HCT116 (cell line): ENCODE measurements around the gene CTNND2. TPM values are rescaled to one million over a fixed set of nuclear protein-coding genes. Genes with fewer than 3 reads are reported as not detected.

Source experiments
- ATAC-seq: fragments of 200-7000 bp; cut with Tn5 transposase; 2 replicates; pipeline ENCODE4 v1.9.1; 2020; ENCODE audit warnings: mild to moderate bottlenecking, moderate library complexity
- BruUV-seq: library from RNA; stranded (reverse); fragments of 400-500 nt; replicated peaks from 2 replicates; lab custom pipeline; 2021; lab: Mats Ljungman, UMichigan
- CTCF ChIA-PET: fragments of 300-600 bp; sonication (Branson Sonifier 250); formaldehyde crosslinking; loops from one replicate; lab custom pipeline; 2021; ENCODE audit warnings: antibody characterized with exemption; lab: Charles Lee
- POLR2A ChIA-PET: fragments of 300-600, 350-600 bp; sonication (Branson Sonifier 250); formaldehyde crosslinking; loops from one replicate; lab custom pipeline; 2021; ENCODE audit warnings: antibody characterized with exemption; lab: Charles Lee
- RAD21 ChIA-PET, 2 experiments: fragments of 300-600 bp; sonication (Branson Sonifier 250); formaldehyde crosslinking; loops; one replicate each; lab custom pipeline; 2023; ENCODE audit warnings: low total read pairs in 2 of 2; ENCODE audit not compliant: uncharacterized antibody in 2 of 2, unreplicated experiment in 2 of 2, low non-redundant PET in 1 of 2; lab: Charles Lee
- DNase-seq: peaks from one replicate; pipeline ENCODE4 v3.0.0-alpha.2; 2010; ENCODE audit warnings: low read depth, low spot score
- H2AFZ ChIP-seq: fragments of 200-600 bp; shearing (Covaris generic), sonication (generic); 2 replicates; pipeline ENCODE4 v1.6.1; 2017; ENCODE audit warnings: low read depth, mixed run types, mixed read lengths, antibody characterized with exemption, low read length; ENCODE audit not compliant: poor library complexity, severe bottlenecking
- H3K27ac ChIP-seq: 2 replicates; pipeline ENCODE4 v1.5.1; 2012; ENCODE audit warnings: low read depth, low read length
- H3K27me3 ChIP-seq: fragments of 200-600 bp; sonication (generic); 2 replicates; pipeline ENCODE4 v1.6.1; 2016; ENCODE audit warnings: mixed run types, low read length, mixed read lengths; ENCODE audit not compliant: insufficient read depth
- H3K36me3 ChIP-seq, 2 experiments: fragments of 200-500 bp in 1 of 2; fragments of 200-600 bp in 1 of 2; sonication (Bioruptor generic) in 1 of 2; sonication (generic) in 1 of 2; 2 replicates each; pipeline versions ENCODE4 v1.5.1 to v1.6.1; 2014 to 2016; ENCODE audit warnings: low read length in 2 of 2, inconsistent platforms in 1 of 2, mixed read lengths in 1 of 2, mixed run types in 1 of 2; ENCODE audit not compliant: insufficient read depth in 2 of 2, control insufficient read depth in 1 of 2
- H3K4me1 ChIP-seq, 2 experiments: fragments of 200-600 bp in 1 of 2; sonication (generic) in 1 of 2; 2 replicates each; pipeline versions ENCODE4 v1.5.1 to v1.6.1; 2012 to 2017; ENCODE audit warnings: low read length in 2 of 2, inconsistent platforms in 1 of 2, mild to moderate bottlenecking in 1 of 2, mixed read lengths in 1 of 2, mixed run types in 1 of 2, moderate library complexity in 1 of 2; ENCODE audit not compliant: insufficient read depth in 2 of 2, control insufficient read depth in 1 of 2
- H3K4me2 ChIP-seq: fragments of 200-600 bp; sonication (generic); 2 replicates; pipeline ENCODE4 v1.6.1; 2017; ENCODE audit warnings: mixed run types, low read length, mixed read lengths
- H3K4me3 ChIP-seq, 2 experiments: fragments of 200-600 bp in 1 of 2; sonication (generic) in 1 of 2; replicated peaks in 1 of 2; 2 replicates each; pipeline ENCODE4 v1.5.1; 2011 to 2016; ENCODE audit warnings: low read length in 2 of 2, control low read depth in 1 of 2, low read depth in 1 of 2, mild to moderate bottlenecking in 1 of 2, mixed read lengths in 1 of 2, mixed run types in 1 of 2
- H3K79me2 ChIP-seq: fragments of 200-600 bp; sonication (generic); 2 replicates; pipeline ENCODE4 v1.6.1; 2017; ENCODE audit warnings: mild to moderate bottlenecking, mixed run types, low read length, moderate library complexity, mixed read lengths; ENCODE audit not compliant: insufficient read depth
- H3K9ac ChIP-seq: fragments of 200-600 bp; sonication (generic); 2 replicates; pipeline ENCODE4 v1.6.1; 2016; ENCODE audit warnings: low read length, mixed read lengths
- H3K9me2 ChIP-seq: fragments of 200-600 bp; sonication (generic), shearing (Covaris generic); 2 replicates; pipeline ENCODE4 v1.6.1; 2017; ENCODE audit warnings: mixed run types, mild to moderate bottlenecking, moderate library complexity; ENCODE audit not compliant: insufficient read depth
- H3K9me3 ChIP-seq, 2 experiments: fragments of 200-500 bp in 1 of 2; fragments of 200-600 bp in 1 of 2; sonication (Bioruptor generic) in 1 of 2; sonication (generic) in 1 of 2; 2 replicates each; pipeline ENCODE4 v1.6.1; 2014 to 2017; ENCODE audit warnings: low read length in 2 of 2, mixed read lengths in 2 of 2, inconsistent platforms in 1 of 2, low read depth in 1 of 2, mild to moderate bottlenecking in 1 of 2, mixed run types in 1 of 2, moderate library complexity in 1 of 2; ENCODE audit not compliant: control insufficient read depth in 1 of 2, insufficient read depth in 1 of 2
- H4K20me1 ChIP-seq: fragments of 200-600 bp; sonication (generic), shearing (Covaris generic); 2 replicates; pipeline ENCODE4 v1.6.1; 2017; ENCODE audit warnings: mixed run types, mild to moderate bottlenecking, moderate library complexity; ENCODE audit not compliant: insufficient read depth
- ATF3 ChIP-seq: IDR thresholded peaks from 2 replicates; pipeline ENCODE4 v1.6.1; 2012
- CBX3 ChIP-seq: IDR thresholded peaks from 2 replicates; pipeline ENCODE4 v1.6.1; 2012; ENCODE audit warnings: low read depth
- CEBPB ChIP-seq: IDR thresholded peaks from 2 replicates; pipeline ENCODE4 v1.6.1; 2012; ENCODE audit warnings: low read depth
- EGR1 ChIP-seq: IDR thresholded peaks from 2 replicates; pipeline ENCODE4 v1.6.1; 2012; ENCODE audit warnings: low read depth
- ELF1 ChIP-seq: IDR thresholded peaks from 2 replicates; pipeline ENCODE4 v1.6.1; 2012; ENCODE audit warnings: low read depth, borderline replicate concordance
- EZH2 ChIP-seq: fragments of 200-600 bp; sonication (generic); IDR thresholded peaks from 2 replicates; pipeline ENCODE4 v1.6.1; 2017; ENCODE audit warnings: antibody characterized with exemption, mixed run types
- JUND ChIP-seq: IDR thresholded peaks from 2 replicates; pipeline ENCODE4 v1.6.1; 2012
- MAX ChIP-seq: IDR thresholded peaks from 2 replicates; pipeline ENCODE4 v1.6.1; 2012
- POLR2A ChIP-seq: IDR thresholded peaks from 2 replicates; pipeline ENCODE4 v1.7.0; 2011; ENCODE audit warnings: borderline replicate concordance; ENCODE audit not compliant: insufficient read depth, insufficient read length; ENCODE audit errors: extremely low read depth
- REST ChIP-seq: IDR thresholded peaks from 2 replicates; pipeline ENCODE4 v1.6.1; 2012; ENCODE audit warnings: low read depth
- SIN3A ChIP-seq: IDR thresholded peaks from 2 replicates; pipeline ENCODE4 v1.6.1; 2012; ENCODE audit warnings: low read depth
- SP1 ChIP-seq: IDR thresholded peaks from 2 replicates; pipeline ENCODE4 v1.6.1; 2012; ENCODE audit warnings: low read depth
- YY1 ChIP-seq: IDR thresholded peaks from 2 replicates; pipeline ENCODE4 v1.6.1; 2011; ENCODE audit warnings: low read length, low read depth, moderate library complexity, mild to moderate bottlenecking; ENCODE audit not compliant: insufficient replicate concordance; ENCODE audit errors: extremely low read depth
- ZBTB33 ChIP-seq: IDR thresholded peaks from 2 replicates; pipeline ENCODE4 v1.6.1; 2011; ENCODE audit warnings: mild to moderate bottlenecking, low read length, moderate library complexity; ENCODE audit not compliant: insufficient replicate concordance; ENCODE audit errors: extremely low read depth
- ZNF274 ChIP-seq: fragments of 200-500 bp; sonication (Bioruptor generic); IDR thresholded peaks from 2 replicates; pipeline ENCODE4 v1.6.1; 2014; ENCODE audit warnings: mild to moderate bottlenecking, low read depth, low read length, inconsistent platforms
- intact Hi-C: fragments of 100-400 bp; cut with micrococcal nuclease; formaldehyde crosslinking; loops from 2 replicates; pipeline ENCODE4 v1.10.0; 2022
- total RNA-seq: library from RNA; stranded (reverse); gene quantifications from one replicate; pipeline ENCODE4 v1.2.1, GENCODE V29; 2021; ENCODE audit not compliant: unreplicated experiment

Gene CTNND2
- total RNA-seq, 1 experiment from 2014 or later, result not detected

GRCh38 chr5:11292648-11293356 lies 611.4 kb downstream of the CTNND2 start:
- Histone ChIP-seq H3K79me2 (no peaks in the 10 kb centered on the region), H3K4me2 (no peak overlapping the region), H4K20me1 (no peaks in the 10 kb centered on the region), H3K27me3 (no peaks in the 10 kb centered on the region), H3K27ac (no peak overlapping the region), H3K4me3 (no peak overlapping the region), H3K4me1 (no peaks in the 10 kb centered on the region), H3K9me3 (no peaks in the 10 kb centered on the region), H3K9ac (no peak overlapping the region), H3K9me2 (no peaks in the 10 kb centered on the region), H3K36me3 (no peaks in the 10 kb centered on the region), H2AFZ (no peak overlapping the region)
- BruUV-seq, result no TSS peak
- intact Hi-C loops, result no loop called here
- RAD21 ChIA-PET, result no interaction called here
- TF ChIP-seq POLR2A, result no peak
- no peak for TF ChIP-seq JUND
- TF ChIP-seq EZH2, result no peak
- no peak for TF ChIP-seq EGR1
- TF ChIP-seq MAX, result no peak
- no peak for TF ChIP-seq SIN3A
- TF ChIP-seq ZNF274, result no peak
- TF ChIP-seq CBX3, result no peak
- no peak for TF ChIP-seq ATF3
- TF ChIP-seq SP1, result no peak
- no peak for TF ChIP-seq ELF1
- CTCF ChIA-PET, result no interaction called here
- DNase-seq, result no peak
- POLR2A ChIA-PET, result no interaction called here
- no peak for ATAC-seq

GRCh38 chr5:11289733-11290132 lies 614.5 kb downstream of the CTNND2 start:
- POLR2A ChIA-PET, result no interaction called here
- no peak overlapping the region for H3K9ac ChIP-seq
- no TSS peak for BruUV-seq
- no peaks in the 10 kb centered on the region for H3K4me1 ChIP-seq
- intact Hi-C loops, result no loop called here
- no peaks in the 10 kb centered on the region for H3K9me2 ChIP-seq
- RAD21 ChIA-PET, result no interaction called here
- H3K36me3 ChIP-seq, result no peaks in the 10 kb centered on the region
- CTCF ChIA-PET, result no interaction called here
- no peak overlapping the region for H3K4me2 ChIP-seq
- no peak overlapping the region for H2AFZ ChIP-seq
- no peaks in the 10 kb centered on the region for H3K9me3 ChIP-seq
- no peaks in the 10 kb centered on the region for H3K79me2 ChIP-seq
- ATAC-seq (no peak), DNase-seq (no peak)
- no peak overlapping the region for H3K4me3 ChIP-seq
- H4K20me1 ChIP-seq, result no peaks in the 10 kb centered on the region
- no peak overlapping the region for H3K27ac ChIP-seq
- no peaks in the 10 kb centered on the region for H3K27me3 ChIP-seq
- TF ChIP-seq ZNF274, result no peak
- no peak for TF ChIP-seq REST
- no peak for TF ChIP-seq YY1
- no peak for TF ChIP-seq SIN3A
- no peak for TF ChIP-seq EZH2
- TF ChIP-seq ZBTB33, result no peak
- TF ChIP-seq CEBPB, result no peak
- TF ChIP-seq EGR1, result no peak
